ENCODE results near the gene ZSWIM2.
A peak's percentile ranks its signal among the peaks of the same experiment; 100 is the strongest.
"Not testable (repeated sequence)": the region's sequence is repeated elsewhere in the genome, so short reads cannot be mapped to it uniquely, and the experiment has no call there.

The ZSWIM2 gene

GRCh38 chr2:186842373-186842772, 6.6 kb downstream of the ZSWIM2 start:
- DNase-seq (ENCODE audit: low spot score) = no peak

GRCh38 chr2:186841940-186842339, 7.0 kb downstream of the ZSWIM2 start:
- DNase-seq (ENCODE audit: low spot score) = peak; percentile 63

GRCh38 chr2:186835628-186836027, 13.3 kb downstream of the ZSWIM2 start:
- DNase-seq (ENCODE audit: low spot score) = no peak

- no peak for DNase-seq (ENCODE audit: low spot score)
Measured at GRCh38 chr2:186827862-186828492, 21.0 kb downstream of the ZSWIM2 start.

GRCh38 chr2:186827411-186827810, 21.6 kb downstream of the ZSWIM2 start:
- peak; percentile 56 for DNase-seq (ENCODE audit: low spot score)

GRCh38 chr2:186822323-186822722, 26.6 kb downstream of the ZSWIM2 start:
- DNase-seq (ENCODE audit: low spot score) = no peak

GRCh38 chr2:186820303-186820702, 28.7 kb downstream of the ZSWIM2 start:
- no peak for DNase-seq (ENCODE audit: low spot score)

GRCh38 chr2:186811760-186812159, 37.2 kb downstream of the ZSWIM2 start:
- DNase-seq (ENCODE audit: low spot score) = not testable (repeated sequence)

- no peak for DNase-seq (ENCODE audit: low spot score)
Measured at GRCh38 chr2:186806591-186806990, 42.4 kb downstream of the ZSWIM2 start.

- DNase-seq (ENCODE audit: low spot score) = not testable (repeated sequence)
Measured at GRCh38 chr2:186798604-186799003, 50.4 kb downstream of the ZSWIM2 start.

- no peak for DNase-seq (ENCODE audit: low spot score)
Measured at GRCh38 chr2:186784930-186785329, 64.0 kb downstream of the ZSWIM2 start.

GRCh38 chr2:186783254-186783653, 65.7 kb downstream of the ZSWIM2 start:
- DNase-seq (ENCODE audit: low spot score) = no peak

GRCh38 chr2:186780701-186781316, 68.2 kb downstream of the ZSWIM2 start:
- DNase-seq (ENCODE audit: low spot score) = no peak

Measured in AG08395 (cell line).